ENCODE results near the gene PRUNE1.

The PRUNE1 gene

GRCh38 chr1:151008244-151009205, at the start of gene PRUNE1:
Gene PRUNE1, plus strand, starts transcription at chr1:151008449. Its CDS starts 184 bp downstream, at chr1:151008633.
- DNase-seq (ENCODE audit: low read depth in 2 of 2) = peak; percentile 88 to 89

GRCh38 chr1:150960646-150961045, 47.6 kb upstream of the PRUNE1 start:
- DNase-seq (ENCODE audit: low read depth in 2 of 2) = no peak

GRCh38 chr1:150961756-150962155, 46.5 kb upstream of the PRUNE1 start:
- no peak for DNase-seq (ENCODE audit: low read depth in 2 of 2)

GRCh38 chr1:150963321-150964163, 44.7 kb upstream of the PRUNE1 start:
- no peak for DNase-seq (ENCODE audit: low read depth in 2 of 2)

DNA sequence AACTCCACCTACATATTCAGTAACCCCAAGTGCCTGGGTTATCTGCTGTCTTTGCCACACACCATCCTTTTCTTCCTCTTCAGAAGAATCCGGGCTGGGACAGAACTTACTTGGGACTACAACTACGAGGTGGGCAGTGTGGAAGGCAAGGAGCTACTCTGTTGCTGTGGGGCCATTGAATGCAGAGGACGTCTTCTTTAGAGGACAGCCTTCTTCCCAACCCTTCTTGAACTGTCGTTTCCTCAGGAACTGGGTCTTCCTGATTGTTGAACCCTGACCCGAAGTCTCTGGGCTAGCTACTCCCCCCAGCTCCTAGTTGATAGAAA, 44.1 kb upstream of the PRUNE1 start:
- DNase-seq (ENCODE audit: low read depth in 2 of 2) = no peak

- no peak for DNase-seq (ENCODE audit: low read depth in 2 of 2)
Observed at GRCh38 chr1:150965605-150966004, 42.6 kb upstream of the PRUNE1 start.

DNA sequence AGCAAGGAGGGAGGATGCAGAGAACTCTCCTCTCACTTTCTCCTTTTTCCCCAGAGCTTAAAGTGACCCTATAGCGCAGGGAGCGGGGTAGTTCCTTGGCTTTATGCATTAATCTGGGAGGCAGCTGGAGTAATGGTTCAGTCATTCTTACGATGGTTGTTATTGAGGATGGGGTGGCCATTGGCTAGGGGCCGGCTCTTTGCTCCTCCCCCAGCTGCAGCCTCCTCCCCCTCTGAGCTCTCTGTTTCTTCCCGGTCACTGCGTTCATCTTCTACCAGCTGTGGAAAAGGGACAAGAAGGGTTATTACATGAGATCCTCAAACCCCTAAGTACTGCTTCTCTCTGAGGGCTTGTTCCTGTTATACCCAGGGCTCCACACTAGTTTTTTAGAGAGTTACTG, 42.2 kb upstream of the PRUNE1 start:
- DNase-seq (ENCODE audit: low read depth in 2 of 2) = no peak

DNA sequence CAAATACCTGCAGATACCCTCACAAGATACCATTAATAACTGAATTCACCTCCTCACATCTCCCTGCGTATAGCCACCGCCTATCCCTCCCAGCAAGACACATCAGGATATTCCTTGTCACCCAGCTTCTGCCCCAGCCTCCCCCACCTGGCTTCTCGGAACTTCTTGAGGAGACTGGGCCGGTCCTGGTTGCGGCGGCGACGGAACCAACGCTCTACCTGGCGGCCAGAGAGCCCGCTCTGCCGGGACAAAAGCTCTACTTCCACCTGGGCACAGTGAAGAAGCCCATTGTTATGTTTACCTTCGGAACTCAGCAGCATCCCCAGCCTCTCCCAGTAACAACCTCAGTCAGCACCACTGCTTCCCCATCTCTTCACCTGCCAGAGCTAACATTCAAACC, 40.3 kb upstream of the PRUNE1 start:
- DNase-seq (ENCODE audit: low read depth in 2 of 2) = no peak

GRCh38 chr1:150968491-150968890, 39.8 kb upstream of the PRUNE1 start:
- DNase-seq (ENCODE audit: low read depth in 2 of 2) = no peak

DNA sequence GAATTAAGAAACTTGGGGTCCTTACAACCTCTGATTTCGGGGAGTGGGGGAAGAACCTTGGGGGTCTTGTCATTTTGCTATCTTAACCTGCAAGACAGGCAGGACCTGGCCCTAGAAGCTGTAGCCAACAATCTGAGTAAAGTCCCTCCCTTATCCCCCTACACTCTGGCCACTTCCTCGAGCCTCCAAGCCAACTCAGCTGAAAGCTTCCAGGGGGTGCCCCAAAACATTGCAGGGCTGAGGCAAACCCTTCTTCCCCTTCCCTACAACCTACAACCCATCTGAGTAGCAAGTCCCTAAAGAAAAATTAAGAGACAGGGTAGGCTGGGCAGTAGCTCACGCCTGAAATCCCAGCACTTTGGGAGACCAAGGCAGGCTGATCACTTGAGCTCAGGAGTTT, 38.6 kb upstream of the PRUNE1 start:
- DNase-seq (ENCODE audit: low read depth in 2 of 2) = no peak

GRCh38 chr1:150970808-150971582, 37.3 kb upstream of the PRUNE1 start:
- DNase-seq (ENCODE audit: low read depth in 2 of 2) = no peak

DNA sequence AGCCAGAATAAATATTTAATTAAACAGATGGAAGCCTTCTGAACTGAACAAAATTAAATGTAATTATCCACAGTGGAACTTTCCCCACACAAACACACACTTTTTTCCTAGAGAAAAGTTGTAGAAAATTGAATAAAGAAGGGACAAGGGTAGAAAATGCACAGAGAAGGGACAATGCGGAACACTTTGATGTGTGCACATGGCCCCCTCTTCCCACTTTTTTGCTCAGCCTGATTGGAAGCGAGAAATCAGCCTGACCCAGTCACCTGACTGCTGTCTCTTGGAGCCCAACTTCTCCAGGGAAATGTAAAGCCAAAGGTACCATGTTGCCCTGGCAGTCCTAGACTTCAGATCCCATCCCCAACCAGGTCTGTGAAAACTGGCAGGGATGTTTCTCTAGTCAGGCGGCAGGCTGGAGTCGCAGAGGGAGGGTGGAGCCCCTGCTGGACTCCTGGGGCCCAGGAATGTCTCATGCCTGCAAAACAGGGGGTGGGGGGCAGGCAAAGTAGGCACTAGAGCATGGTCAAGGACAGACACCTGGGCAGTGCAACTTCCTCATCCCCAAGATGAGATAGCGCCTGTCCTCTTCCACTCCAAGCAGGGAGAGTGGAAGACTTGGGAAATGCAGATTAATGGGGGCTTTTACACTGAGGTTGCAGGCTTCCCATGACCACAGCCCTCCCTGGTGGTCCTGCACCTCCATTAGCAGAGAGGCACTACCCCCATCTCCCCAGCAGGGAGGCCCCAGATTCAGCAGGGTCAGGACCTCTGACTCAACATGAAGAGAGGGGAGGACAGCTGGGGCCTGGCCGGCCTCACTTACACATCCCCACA, 36.4 kb upstream of the PRUNE1 start:
- no peak for DNase-seq (ENCODE audit: low read depth in 2 of 2)

GRCh38 chr1:150972417-150972940, 35.8 kb upstream of the PRUNE1 start:
- no peak for DNase-seq (ENCODE audit: low read depth in 2 of 2)

DNA sequence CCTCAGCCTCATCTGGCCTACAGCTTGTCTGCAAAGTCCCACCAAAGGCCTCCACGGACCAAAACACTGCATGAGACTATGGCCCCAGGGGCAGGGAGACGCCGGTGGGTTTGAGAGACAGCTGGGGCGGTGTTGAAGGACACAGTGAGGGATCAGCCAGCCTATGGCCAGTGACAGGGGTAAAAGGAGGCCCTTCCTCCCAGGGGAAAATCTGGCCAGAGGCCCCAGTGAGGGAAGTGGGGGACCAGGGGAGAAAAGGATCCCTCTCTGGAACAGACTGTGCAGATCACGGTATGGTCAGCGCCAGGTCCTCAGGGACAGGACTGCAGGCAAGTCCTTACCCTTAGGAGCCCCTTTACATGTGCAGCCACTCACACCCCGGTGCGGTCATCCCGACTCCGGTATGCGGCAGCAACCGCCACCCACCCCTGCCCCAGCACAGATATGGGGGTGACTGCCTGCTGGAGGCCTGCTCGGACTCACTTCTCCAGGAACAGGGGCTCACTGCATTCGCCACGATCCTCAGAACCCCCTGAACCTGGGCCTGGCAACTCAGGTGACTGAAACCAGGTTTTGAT, 34.9 kb upstream of the PRUNE1 start:
- DNase-seq (ENCODE audit: low read depth in 2 of 2) = no peak

GRCh38 chr1:150973836-150974579, 34.2 kb upstream of the PRUNE1 start:
- DNase-seq (ENCODE audit: low read depth in 2 of 2) = no peak

GRCh38 chr1:150974580-150975478, 33.4 kb upstream of the PRUNE1 start, which contains the start of gene CERS2:
Gene CERS2, minus strand, starts transcription at chr1:150974835. Its CDS starts 5,745 bp downstream, at chr1:150969090.
- DNase-seq (ENCODE audit: low read depth in 2 of 2) = peak; percentile 45 to 46

- no peak for DNase-seq (ENCODE audit: low read depth in 2 of 2)
Observed at GRCh38 chr1:150976401-150976821, 31.8 kb upstream of the PRUNE1 start.

DNA sequence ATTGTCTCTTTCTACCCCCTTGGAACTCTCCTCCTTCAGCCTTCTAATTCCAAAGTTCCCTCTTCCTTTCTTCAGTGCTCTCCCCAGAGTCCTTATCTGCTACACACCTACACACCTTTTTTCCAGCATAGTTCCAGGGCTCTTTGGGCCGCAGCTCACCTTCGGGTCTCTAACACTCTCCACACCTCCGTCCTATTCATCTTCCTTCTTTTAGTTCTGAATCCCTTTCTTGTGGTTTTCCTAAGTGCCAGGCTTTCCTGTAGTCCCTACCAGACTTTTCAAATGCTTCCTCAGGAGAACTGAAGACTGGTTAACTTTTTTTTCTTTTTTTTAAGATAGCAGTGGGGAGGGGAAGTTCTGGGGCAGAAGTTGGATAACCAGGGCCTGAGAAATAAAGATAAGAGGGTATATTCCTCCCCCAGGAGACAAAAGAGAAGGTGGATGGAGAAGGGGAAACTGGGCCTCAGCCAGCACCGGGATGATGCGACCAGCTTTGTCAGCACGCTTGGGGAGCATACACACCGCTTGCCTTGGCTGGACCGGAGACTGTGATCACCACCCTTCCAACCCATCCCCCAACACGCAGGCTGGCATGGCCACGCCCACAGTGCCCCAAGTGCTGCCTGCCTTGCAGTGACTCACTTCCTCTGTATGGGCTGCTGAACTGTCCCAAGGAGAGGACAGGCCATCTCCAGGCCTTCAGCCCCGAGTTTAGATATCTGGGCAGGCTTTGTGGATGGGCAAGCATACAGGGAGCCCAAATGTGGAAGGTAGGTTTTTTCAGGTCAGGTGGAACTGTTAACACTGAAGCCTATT, 31.2 kb upstream of the PRUNE1 start:
- peak; percentile 48 to 54 for DNase-seq (ENCODE audit: low read depth in 2 of 2)
